Measurements from ENCODE around the gene C1orf115. TPM values are rescaled to one million over a fixed set of nuclear protein-coding genes. Genes with fewer than 3 reads are reported as not detected.
A peak's percentile ranks its signal among the peaks of the same experiment; 100 is the strongest.

Gene C1orf115
- total RNA-seq, 1 donor from 2014 or later = 30.5 TPM

GRCh38 chr1:220655961-220656740 lies 34.0 kb upstream of the C1orf115 start:
- H3K9me3 Mint-ChIP-seq (ENCODE audit: unreplicated experiment) = peaks cover 19% of the 10 kb centered on the region
- H3K4me3 Mint-ChIP-seq (ENCODE audit: unreplicated experiment) = peak overlapping the region; percentile 73
- peaks cover 15% of the 10 kb centered on the region for H3K27me3 Mint-ChIP-seq (ENCODE audit: unreplicated experiment)
- H3K27ac Mint-ChIP-seq (ENCODE audit: unreplicated experiment) = peak overlapping the region; percentile 97
- H3K4me1 Mint-ChIP-seq (ENCODE audit: low read depth, unreplicated experiment) = peaks cover 48% of the 10 kb centered on the region
- peaks cover 13% of the 10 kb centered on the region for H3K36me3 Mint-ChIP-seq (ENCODE audit: unreplicated experiment)
- no peak for DNase-seq
- no peak for TF ChIP-seq CTCF (IDR thresholded peaks at IDR 0.05; ENCODE audit: partially characterized antibody, unreplicated experiment)

GRCh38 chr1:220666349-220666748 lies 23.8 kb upstream of the C1orf115 start:
- H3K4me3 Mint-ChIP-seq (ENCODE audit: unreplicated experiment) = no peak overlapping the region
- TF ChIP-seq CTCF (IDR thresholded peaks at IDR 0.05; ENCODE audit: partially characterized antibody, unreplicated experiment) = no peak
- no peak for DNase-seq
- H3K9me3 Mint-ChIP-seq (ENCODE audit: unreplicated experiment) = peaks cover 11% of the 10 kb centered on the region
- H3K27me3 Mint-ChIP-seq (ENCODE audit: unreplicated experiment) = peaks cover 5% of the 10 kb centered on the region
- peak overlapping the region; percentile 44 for H3K27ac Mint-ChIP-seq (ENCODE audit: unreplicated experiment)
- peaks cover 28% of the 10 kb centered on the region for H3K36me3 Mint-ChIP-seq (ENCODE audit: unreplicated experiment)
- peaks cover 16% of the 10 kb centered on the region for H3K4me1 Mint-ChIP-seq (ENCODE audit: low read depth, unreplicated experiment)

- no peak for DNase-seq
- no peak overlapping the region for H3K27ac Mint-ChIP-seq (ENCODE audit: unreplicated experiment)
- H3K4me1 Mint-ChIP-seq (ENCODE audit: low read depth, unreplicated experiment) = peaks cover 18% of the 10 kb centered on the region
- H3K4me3 Mint-ChIP-seq (ENCODE audit: unreplicated experiment) = no peak overlapping the region
- H3K36me3 Mint-ChIP-seq (ENCODE audit: unreplicated experiment) = peaks cover 22% of the 10 kb centered on the region
- peaks cover 5% of the 10 kb centered on the region for H3K27me3 Mint-ChIP-seq (ENCODE audit: unreplicated experiment)
- peaks cover 11% of the 10 kb centered on the region for H3K9me3 Mint-ChIP-seq (ENCODE audit: unreplicated experiment)
- TF ChIP-seq CTCF (IDR thresholded peaks at IDR 0.05; ENCODE audit: partially characterized antibody, unreplicated experiment) = no peak
Observed at GRCh38 chr1:220669005-220669404, 21.2 kb upstream of the C1orf115 start.

- Mint-ChIP-seq H3K4me1 (ENCODE audit: low read depth, unreplicated experiment) (peaks cover 22% of the 10 kb centered on the region), H3K9me3 (ENCODE audit: unreplicated experiment) (peaks cover 11% of the 10 kb centered on the region), H3K27ac (ENCODE audit: unreplicated experiment) (no peak overlapping the region), H3K27me3 (ENCODE audit: unreplicated experiment) (peaks cover 5% of the 10 kb centered on the region), H3K36me3 (ENCODE audit: unreplicated experiment) (peaks cover 17% of the 10 kb centered on the region), H3K4me3 (ENCODE audit: unreplicated experiment) (no peak overlapping the region)
- TF ChIP-seq CTCF (IDR thresholded peaks at IDR 0.05; ENCODE audit: partially characterized antibody, unreplicated experiment) = no peak
- no peak for DNase-seq
Observed at GRCh38 chr1:220670365-220670764, 19.8 kb upstream of the C1orf115 start.

GRCh38 chr1:220673921-220674320 lies 16.2 kb upstream of the C1orf115 start:
- Mint-ChIP-seq H3K36me3 (ENCODE audit: unreplicated experiment) (peaks cover 13% of the 10 kb centered on the region), H3K4me1 (ENCODE audit: low read depth, unreplicated experiment) (peaks cover 22% of the 10 kb centered on the region), H3K4me3 (ENCODE audit: unreplicated experiment) (no peak overlapping the region), H3K9me3 (ENCODE audit: unreplicated experiment) (peaks cover 7% of the 10 kb centered on the region), H3K27ac (ENCODE audit: unreplicated experiment) (peak overlapping the region; percentile 72), H3K27me3 (ENCODE audit: unreplicated experiment) (peaks cover 2% of the 10 kb centered on the region)
- no peak for TF ChIP-seq CTCF (IDR thresholded peaks at IDR 0.05; ENCODE audit: partially characterized antibody, unreplicated experiment)
- DNase-seq = no peak
